Neural progenitor cell (in vitro differentiated cells): ENCODE measurements around the gene TRIM41. TPM values are rescaled to one million over a fixed set of nuclear protein-coding genes. Genes with fewer than 3 reads are reported as not detected.

ENCODE experiments used
- DNase-seq: peaks from one replicate; pipeline ENCODE4 v3.0.0-alpha.2; 2016; ENCODE audit warnings: low spot score
- H2AFZ ChIP-seq: fragments of 200-600 bp; sonication (generic); replicated peaks from 2 replicates; pipeline ENCODE4 v1.6.1; 2016; ENCODE audit warnings: antibody characterized with exemption
- H3F3A ChIP-seq: fragments of 200-600 bp; sonication (generic); 2 replicates; pipeline ENCODE4 v1.6.1; 2016; ENCODE audit warnings: antibody characterized with exemption, low read depth
- H3K27ac ChIP-seq: fragments of 200-600 bp; sonication (generic); 2 replicates; pipeline ENCODE4 v1.5.1; 2016; ENCODE audit warnings: mild to moderate bottlenecking
- H3K27me3 ChIP-seq: fragments of 200-600 bp; sonication (generic); 2 replicates; pipeline ENCODE4 v1.6.1; 2016; ENCODE audit warnings: mild to moderate bottlenecking, moderate library complexity
- H3K36me3 ChIP-seq: fragments of 200-600 bp; sonication (generic); 2 replicates; pipeline ENCODE4 v1.5.1; 2016
- H3K4me1 ChIP-seq: fragments of 200-600 bp; sonication (generic); 2 replicates; pipeline ENCODE4 v1.6.1; 2016; ENCODE audit warnings: mixed run types
- H3K4me2 ChIP-seq: fragments of 200-600 bp; sonication (generic); 2 replicates; pipeline ENCODE4 v1.6.1; 2016
- H3K4me3 ChIP-seq: fragments of 200-600 bp; sonication (generic); 2 replicates; pipeline ENCODE4 v1.5.1; 2016
- H3K79me2 ChIP-seq: fragments of 200-600 bp; sonication (generic); 2 replicates; pipeline ENCODE4 v1.6.1; 2016; ENCODE audit warnings: low read depth
- H3K9ac ChIP-seq: fragments of 200-600 bp; sonication (generic); 2 replicates; pipeline ENCODE4 v1.6.1; 2016
- H3K9me3 ChIP-seq: fragments of 200-600 bp; sonication (generic); 2 replicates; pipeline ENCODE4 v1.5.1; 2016; ENCODE audit warnings: low read depth
- H4K20me1 ChIP-seq: fragments of 200-600 bp; sonication (generic); 2 replicates; pipeline ENCODE4 v1.6.1; 2016; ENCODE audit warnings: low read depth
- H3K27ac Mint-ChIP-seq: 3 replicates; pipeline ENCODE4 v1.8.0; 2021; ENCODE audit warnings: mixed read lengths
- H3K27me3 Mint-ChIP-seq: 2 replicates; pipeline ENCODE4 v1.8.0; 2022; ENCODE audit warnings: low read depth, mild to moderate bottlenecking, inconsistent platforms, moderate library complexity, mixed read lengths; ENCODE audit not compliant: insufficient read depth
- H3K36me3 Mint-ChIP-seq: 3 replicates; pipeline ENCODE4 v1.8.0; 2021; ENCODE audit warnings: mixed read lengths
- H3K4me1 Mint-ChIP-seq: 3 replicates; pipeline ENCODE4 v1.8.0; 2021; ENCODE audit warnings: mixed read lengths
- H3K4me3 Mint-ChIP-seq: 3 replicates; pipeline ENCODE4 v1.8.0; 2021; ENCODE audit warnings: mild to moderate bottlenecking, moderate library complexity, mixed read lengths
- H3K9me3 Mint-ChIP-seq: 3 replicates; pipeline ENCODE4 v1.8.0; 2020; ENCODE audit warnings: mixed read lengths
- EZH2 ChIP-seq: fragments of 200-600 bp; sonication (generic); IDR thresholded peaks from 2 replicates; pipeline ENCODE4 v1.6.1; 2017; ENCODE audit warnings: antibody characterized with exemption, mild to moderate bottlenecking, moderate library complexity
- EZH2phosphoT487 ChIP-seq: fragments of 200-600 bp; sonication (generic); IDR thresholded peaks from 2 replicates; pipeline ENCODE4 v1.6.1; 2017; ENCODE audit warnings: antibody characterized with exemption
- total RNA-seq: library from RNA; depleted of rRNA; stranded (reverse); fragments of >200 nt; gene quantifications from 2 replicates; pipeline ENCODE4 v1.2.3, GENCODE V29; 2015; ENCODE audit warnings: low replicate concordance
- TF ChIP-seq, protein P1 (sequence below): fragments of 200-600 bp; sonication (generic); IDR thresholded peaks from 2 replicates; pipeline ENCODE4 v1.5.1; 2017; ENCODE audit warnings: antibody characterized with exemption, mild to moderate bottlenecking

The TRIM41 gene
- total RNA-seq, 1 donor from 2014 or later: 8.1 TPM

DNA sequence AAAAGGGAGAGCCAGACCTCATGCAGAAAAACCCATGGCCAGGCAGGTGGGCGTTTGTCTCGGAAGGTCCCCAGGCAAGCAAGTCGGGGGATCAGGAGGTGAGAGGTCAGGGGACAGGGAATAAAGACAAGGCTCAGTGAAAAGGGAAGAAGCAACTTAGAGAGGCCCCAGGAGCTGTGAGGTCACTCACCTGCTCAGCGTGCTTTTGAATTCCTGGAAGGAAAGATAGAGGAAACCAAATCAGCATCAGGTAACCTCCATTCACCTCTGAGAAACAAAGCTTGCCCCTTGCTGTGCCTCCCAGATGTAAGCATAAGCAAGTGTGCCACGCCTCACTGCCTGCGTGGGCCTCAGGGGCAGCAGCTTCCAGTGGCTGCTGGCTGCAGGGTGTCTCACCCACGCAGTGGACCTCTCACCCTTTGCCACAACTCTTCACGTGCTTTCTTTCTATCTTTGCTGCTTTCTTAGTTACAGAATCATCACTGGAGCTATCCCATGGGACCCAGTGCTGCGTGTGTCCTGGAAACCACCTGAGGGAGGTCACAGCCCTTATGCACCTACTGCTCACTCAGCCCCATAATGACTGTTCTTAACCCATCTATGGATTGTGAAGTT is 24.1 kb upstream of the TRIM41 start:
- H3K36me3 ChIP-seq: no peaks in the 10 kb centered on the region
- peak overlapping the region; percentile 58 for H3K4me3 Mint-ChIP-seq
- no peaks in the 10 kb centered on the region for H3K79me2 ChIP-seq
- TF ChIP-seq EZH2: no peak
- TF ChIP-seq, protein P1, sequence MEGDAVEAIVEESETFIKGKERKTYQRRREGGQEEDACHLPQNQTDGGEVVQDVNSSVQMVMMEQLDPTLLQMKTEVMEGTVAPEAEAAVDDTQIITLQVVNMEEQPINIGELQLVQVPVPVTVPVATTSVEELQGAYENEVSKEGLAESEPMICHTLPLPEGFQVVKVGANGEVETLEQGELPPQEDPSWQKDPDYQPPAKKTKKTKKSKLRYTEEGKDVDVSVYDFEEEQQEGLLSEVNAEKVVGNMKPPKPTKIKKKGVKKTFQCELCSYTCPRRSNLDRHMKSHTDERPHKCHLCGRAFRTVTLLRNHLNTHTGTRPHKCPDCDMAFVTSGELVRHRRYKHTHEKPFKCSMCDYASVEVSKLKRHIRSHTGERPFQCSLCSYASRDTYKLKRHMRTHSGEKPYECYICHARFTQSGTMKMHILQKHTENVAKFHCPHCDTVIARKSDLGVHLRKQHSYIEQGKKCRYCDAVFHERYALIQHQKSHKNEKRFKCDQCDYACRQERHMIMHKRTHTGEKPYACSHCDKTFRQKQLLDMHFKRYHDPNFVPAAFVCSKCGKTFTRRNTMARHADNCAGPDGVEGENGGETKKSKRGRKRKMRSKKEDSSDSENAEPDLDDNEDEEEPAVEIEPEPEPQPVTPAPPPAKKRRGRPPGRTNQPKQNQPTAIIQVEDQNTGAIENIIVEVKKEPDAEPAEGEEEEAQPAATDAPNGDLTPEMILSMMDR: no peak
- TF ChIP-seq EZH2phosphoT487: no peak
- no peak overlapping the region for H3K27ac Mint-ChIP-seq
- no peaks in the 10 kb centered on the region for H3K9me3 Mint-ChIP-seq
- peaks cover 68% of the 10 kb centered on the region for H3K27me3 ChIP-seq
- H3F3A ChIP-seq: peaks cover 12% of the 10 kb centered on the region
- H3K4me1 Mint-ChIP-seq: peaks cover 29% of the 10 kb centered on the region
- H3K9ac ChIP-seq: no peak overlapping the region
- H2AFZ ChIP-seq: no peak overlapping the region
- H3K27me3 Mint-ChIP-seq: peaks cover 46% of the 10 kb centered on the region
- H4K20me1 ChIP-seq: peaks cover 4% of the 10 kb centered on the region
- no peak for DNase-seq
- H3K9me3 ChIP-seq: no peaks in the 10 kb centered on the region
- no peak overlapping the region for H3K4me3 ChIP-seq
- peaks cover 18% of the 10 kb centered on the region for H3K4me1 ChIP-seq
- no peaks in the 10 kb centered on the region for H3K36me3 Mint-ChIP-seq
- H3K4me2 ChIP-seq: peak overlapping the region; percentile 45
- H3K27ac ChIP-seq: no peak overlapping the region

DNA sequence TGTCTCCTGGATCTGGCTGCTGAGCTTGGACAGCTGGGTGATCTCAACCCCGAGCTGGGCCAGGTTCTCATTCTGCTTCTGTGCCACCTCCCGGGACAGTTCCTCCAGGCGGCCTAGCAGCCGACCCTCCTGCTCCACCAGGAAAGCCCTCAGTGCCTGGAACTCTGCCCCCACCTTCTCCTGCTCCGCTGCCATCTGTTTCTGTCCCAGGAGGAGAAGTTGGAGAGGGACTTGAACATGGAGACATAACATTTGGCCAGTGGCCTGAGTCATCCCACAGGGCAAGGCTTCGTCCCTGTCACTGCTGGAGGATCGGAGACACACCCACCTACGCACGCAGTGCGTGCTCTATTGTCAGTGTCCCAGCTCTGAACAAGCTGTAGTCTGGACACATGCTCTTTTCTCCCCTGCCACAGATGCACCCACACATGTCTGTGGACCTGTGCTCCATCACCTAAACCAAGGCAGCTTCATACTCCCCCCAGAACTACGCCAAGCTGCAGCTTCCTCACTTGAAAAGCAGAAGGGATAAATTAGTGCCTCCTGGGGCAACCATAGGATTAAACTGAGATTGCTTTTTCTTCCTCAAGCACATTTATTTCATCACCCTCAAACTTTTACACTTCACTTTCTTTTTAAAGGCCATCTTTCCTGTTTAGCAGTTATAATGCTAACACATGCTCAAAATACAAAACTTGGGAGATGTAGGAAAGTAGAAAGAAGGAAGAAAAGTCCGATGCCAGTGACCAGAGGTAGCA is 23.0 kb upstream of the TRIM41 start:
- Histone ChIP-seq H3K27me3 (peaks cover 78% of the 10 kb centered on the region), H3K9ac (no peak overlapping the region), H3K9me3 (no peaks in the 10 kb centered on the region), H4K20me1 (peaks cover 9% of the 10 kb centered on the region), H3K27ac (no peak overlapping the region), H3F3A (peaks cover 12% of the 10 kb centered on the region), H3K4me3 (no peak overlapping the region), H3K4me2 (no peak overlapping the region), H2AFZ (no peak overlapping the region), H3K36me3 (no peaks in the 10 kb centered on the region), H3K79me2 (no peaks in the 10 kb centered on the region), H3K4me1 (peaks cover 22% of the 10 kb centered on the region)
- no peaks in the 10 kb centered on the region for H3K36me3 Mint-ChIP-seq
- no peak overlapping the region for H3K27ac Mint-ChIP-seq
- peaks cover 49% of the 10 kb centered on the region for H3K27me3 Mint-ChIP-seq
- H3K9me3 Mint-ChIP-seq: no peaks in the 10 kb centered on the region
- no peak for TF ChIP-seq EZH2
- TF ChIP-seq, protein P1: no peak
- no peak for TF ChIP-seq EZH2phosphoT487
- peaks cover 29% of the 10 kb centered on the region for H3K4me1 Mint-ChIP-seq
- peak overlapping the region; percentile 19 for H3K4me3 Mint-ChIP-seq
- peak; percentile 1 for DNase-seq

DNA sequence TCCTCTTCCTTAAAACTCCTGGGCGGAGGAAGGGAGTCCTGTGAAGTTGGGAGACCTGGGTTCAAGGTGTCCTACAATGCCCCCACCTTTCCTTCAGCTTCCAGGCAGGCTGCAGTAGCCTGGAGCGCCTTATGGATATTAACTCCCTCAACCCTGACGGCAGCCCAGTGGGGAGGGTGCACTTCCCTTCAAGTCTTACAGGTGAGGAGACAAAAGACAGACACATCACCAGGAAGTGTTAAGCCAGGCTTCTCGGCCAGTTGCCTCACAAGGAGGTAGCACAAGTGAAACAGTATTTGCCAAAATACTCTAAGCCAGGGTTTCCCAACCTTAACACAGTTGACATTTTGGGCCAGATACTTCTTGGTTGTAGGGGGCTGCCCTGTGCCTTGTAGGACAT is 22.3 kb upstream of the TRIM41 start:
- Histone ChIP-seq H2AFZ (no peak overlapping the region), H4K20me1 (peaks cover 16% of the 10 kb centered on the region), H3K36me3 (no peaks in the 10 kb centered on the region), H3K79me2 (no peaks in the 10 kb centered on the region), H3K9me3 (no peaks in the 10 kb centered on the region), H3K9ac (no peak overlapping the region), H3K27me3 (peaks cover 86% of the 10 kb centered on the region), H3F3A (peaks cover 18% of the 10 kb centered on the region), H3K4me1 (peaks cover 27% of the 10 kb centered on the region), H3K4me3 (no peak overlapping the region), H3K27ac (no peak overlapping the region), H3K4me2 (no peak overlapping the region)
- DNase-seq: peak; percentile 6
- TF ChIP-seq EZH2 (no peak), EZH2phosphoT487 (no peak)
- TF ChIP-seq, protein P1: no peak
- Mint-ChIP-seq H3K27me3 (peaks cover 56% of the 10 kb centered on the region), H3K27ac (no peak overlapping the region), H3K36me3 (no peaks in the 10 kb centered on the region), H3K4me3 (no peak overlapping the region), H3K9me3 (no peaks in the 10 kb centered on the region), H3K4me1 (peaks cover 33% of the 10 kb centered on the region)
